Endothelial cell (in vitro differentiated cells): ENCODE data around the gene STK10. TPM values are rescaled to one million over a fixed set of nuclear protein-coding genes. Genes with fewer than 3 reads are reported as not detected.
"Not testable (repeated sequence)": the region's sequence is repeated elsewhere in the genome, so short reads cannot be mapped to it uniquely, and the experiment has no call there.

ENCODE experiments used
- DNase-seq: peaks from one replicate; pipeline ENCODE4 v3.0.0; 2021; ENCODE audit warnings: low spot score
- H3K27ac Mint-ChIP-seq: one replicate; pipeline ENCODE4 v1.8.0; 2021; ENCODE audit warnings: mixed read lengths, inconsistent platforms; ENCODE audit not compliant: unreplicated experiment
- H3K27me3 Mint-ChIP-seq: one replicate; pipeline ENCODE4 v1.8.0; 2021; ENCODE audit warnings: mild to moderate bottlenecking, moderate library complexity, mixed read lengths, inconsistent platforms; ENCODE audit not compliant: unreplicated experiment
- H3K36me3 Mint-ChIP-seq: one replicate; pipeline ENCODE4 v1.8.0; 2021; ENCODE audit warnings: mild to moderate bottlenecking, low read depth, mixed read lengths, inconsistent platforms; ENCODE audit not compliant: unreplicated experiment
- H3K4me1 Mint-ChIP-seq: one replicate; pipeline ENCODE4 v1.8.0; 2021; ENCODE audit warnings: mild to moderate bottlenecking, mixed read lengths, inconsistent platforms; ENCODE audit not compliant: unreplicated experiment
- H3K4me3 Mint-ChIP-seq: one replicate; pipeline ENCODE4 v1.8.0; 2021; ENCODE audit warnings: mild to moderate bottlenecking, mixed read lengths, inconsistent platforms; ENCODE audit not compliant: unreplicated experiment
- H3K9me3 Mint-ChIP-seq: one replicate; pipeline ENCODE4 v1.8.0; 2021; ENCODE audit warnings: mixed read lengths, inconsistent platforms; ENCODE audit not compliant: unreplicated experiment
- CTCF ChIP-seq: fragments of 200-600 bp; sonication (generic); IDR thresholded peaks from one replicate; pipeline ENCODE4 v1.5.0; 2021; ENCODE audit warnings: antibody characterized with exemption; ENCODE audit not compliant: unreplicated experiment
- total RNA-seq: library from RNA; stranded (reverse); fragmentation: NEBNext Ultra II Directional; extraction: Animal tissue kit (Norgen Biotek cat#: 25700); gene quantifications from one replicate; pipeline ENCODE4 v1.2.1, GENCODE V29; 2021; ENCODE audit not compliant: unreplicated experiment

STK10 gene
- total RNA-seq, 1 donor from 2014 or later: 69.3 TPM

- H3K27ac Mint-ChIP-seq: no peak overlapping the region
- no peak for DNase-seq
- H3K9me3 Mint-ChIP-seq: peaks cover 9% of the 10 kb centered on the region
- no peak overlapping the region for H3K4me3 Mint-ChIP-seq
- H3K4me1 Mint-ChIP-seq: peaks cover 1% of the 10 kb centered on the region
- H3K36me3 Mint-ChIP-seq: peaks cover 11% of the 10 kb centered on the region
- peaks cover 3% of the 10 kb centered on the region for H3K27me3 Mint-ChIP-seq
- no peak for TF ChIP-seq CTCF
Observed at GRCh38 chr5:172029876-172030275, 158.1 kb downstream of the STK10 start.

GRCh38 chr5:172028167-172028566, 159.9 kb downstream of the STK10 start:
- peaks cover 11% of the 10 kb centered on the region for H3K36me3 Mint-ChIP-seq
- peaks cover 3% of the 10 kb centered on the region for H3K4me1 Mint-ChIP-seq
- H3K4me3 Mint-ChIP-seq: no peak overlapping the region
- no peak for TF ChIP-seq CTCF
- H3K27ac Mint-ChIP-seq: no peak overlapping the region
- peaks cover 3% of the 10 kb centered on the region for H3K27me3 Mint-ChIP-seq
- no peak for DNase-seq
- peaks cover 9% of the 10 kb centered on the region for H3K9me3 Mint-ChIP-seq

- H3K36me3 Mint-ChIP-seq, H3K27ac Mint-ChIP-seq, H3K4me1 Mint-ChIP-seq, DNase-seq, H3K27me3 Mint-ChIP-seq, H3K9me3 Mint-ChIP-seq, H3K4me3 Mint-ChIP-seq: not testable (repeated sequence)
Observed at GRCh38 chr5:172020110-172020786, 167.8 kb downstream of the STK10 start.

GRCh38 chr5:172015346-172015745, 172.7 kb downstream of the STK10 start:
- DNase-seq: no peak
- TF ChIP-seq CTCF: no peak
- peaks cover 2% of the 10 kb centered on the region for H3K27me3 Mint-ChIP-seq
- no peaks in the 10 kb centered on the region for H3K9me3 Mint-ChIP-seq
- H3K36me3 Mint-ChIP-seq: no peaks in the 10 kb centered on the region
- no peak overlapping the region for H3K27ac Mint-ChIP-seq
- H3K4me1 Mint-ChIP-seq: no peaks in the 10 kb centered on the region
- no peak overlapping the region for H3K4me3 Mint-ChIP-seq

- Mint-ChIP-seq H3K27ac (no peak overlapping the region), H3K4me1 (peaks cover 17% of the 10 kb centered on the region), H3K36me3 (peaks cover 4% of the 10 kb centered on the region), H3K9me3 (no peaks in the 10 kb centered on the region), H3K27me3 (peaks cover 15% of the 10 kb centered on the region), H3K4me3 (no peak overlapping the region)
- DNase-seq: no peak
- no peak for TF ChIP-seq CTCF
Observed at GRCh38 chr5:172010278-172010677, 177.7 kb downstream of the STK10 start.
